GM12873 (cell line): Measurements from ENCODE around the gene SPEF2.

Source experiments
- TF ChIP-seq, protein P1 (sequence below): IDR thresholded peaks from 2 replicates; pipeline ENCODE4 v1.5.1; 2012; ENCODE audit warnings: low read depth, mild to moderate bottlenecking, moderate library complexity, low read length, control low read depth; ENCODE audit not compliant: insufficient read depth; ENCODE audit errors: missing control alignments

SPEF2 gene

GRCh38 chr5:35853631-35854030 lies 236.0 kb downstream of the SPEF2 start:
- TF ChIP-seq, protein P1, sequence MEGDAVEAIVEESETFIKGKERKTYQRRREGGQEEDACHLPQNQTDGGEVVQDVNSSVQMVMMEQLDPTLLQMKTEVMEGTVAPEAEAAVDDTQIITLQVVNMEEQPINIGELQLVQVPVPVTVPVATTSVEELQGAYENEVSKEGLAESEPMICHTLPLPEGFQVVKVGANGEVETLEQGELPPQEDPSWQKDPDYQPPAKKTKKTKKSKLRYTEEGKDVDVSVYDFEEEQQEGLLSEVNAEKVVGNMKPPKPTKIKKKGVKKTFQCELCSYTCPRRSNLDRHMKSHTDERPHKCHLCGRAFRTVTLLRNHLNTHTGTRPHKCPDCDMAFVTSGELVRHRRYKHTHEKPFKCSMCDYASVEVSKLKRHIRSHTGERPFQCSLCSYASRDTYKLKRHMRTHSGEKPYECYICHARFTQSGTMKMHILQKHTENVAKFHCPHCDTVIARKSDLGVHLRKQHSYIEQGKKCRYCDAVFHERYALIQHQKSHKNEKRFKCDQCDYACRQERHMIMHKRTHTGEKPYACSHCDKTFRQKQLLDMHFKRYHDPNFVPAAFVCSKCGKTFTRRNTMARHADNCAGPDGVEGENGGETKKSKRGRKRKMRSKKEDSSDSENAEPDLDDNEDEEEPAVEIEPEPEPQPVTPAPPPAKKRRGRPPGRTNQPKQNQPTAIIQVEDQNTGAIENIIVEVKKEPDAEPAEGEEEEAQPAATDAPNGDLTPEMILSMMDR = no peak

DNA sequence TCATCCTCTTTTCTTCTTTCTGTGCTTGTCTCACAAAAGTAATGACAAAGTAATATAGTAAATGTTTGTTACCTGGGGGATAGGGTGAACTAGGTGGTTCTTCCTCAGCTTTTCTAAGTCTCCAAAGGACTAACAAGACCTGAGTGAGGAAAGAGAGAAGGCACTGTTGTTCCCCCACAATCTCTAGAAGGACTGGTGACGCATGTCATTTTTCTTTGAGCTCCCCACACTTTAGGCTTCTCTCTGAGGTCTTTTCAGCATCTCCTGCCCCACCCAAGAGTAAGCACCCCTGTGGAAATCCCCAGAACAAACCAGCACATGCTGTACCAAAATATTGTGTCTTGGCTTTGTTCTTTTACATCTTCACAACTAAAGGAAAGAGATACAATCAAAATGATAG lies 236.6 kb downstream of the SPEF2 start:
- TF ChIP-seq, protein P1 = no peak

DNA sequence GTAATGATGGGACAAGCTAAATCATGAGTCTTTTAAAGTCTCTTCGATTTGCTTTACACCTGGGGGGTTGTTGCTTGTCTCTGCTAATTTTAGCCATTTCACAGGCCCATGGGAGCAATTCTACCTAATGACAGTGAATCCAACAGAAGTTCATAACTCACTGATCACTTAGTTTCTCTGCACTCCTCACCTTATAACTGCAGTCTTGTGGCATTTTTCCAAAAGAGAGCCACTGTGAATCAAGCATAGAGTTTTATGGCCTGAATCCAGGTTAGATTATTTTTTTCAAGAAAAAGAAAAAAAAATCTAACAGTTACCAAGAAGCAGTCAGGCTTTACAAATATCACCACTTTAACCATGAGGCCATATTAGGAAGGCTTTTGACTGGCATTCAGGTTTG lies 237.5 kb downstream of the SPEF2 start:
- TF ChIP-seq, protein P1 = no peak

- TF ChIP-seq, protein P1 = no peak
Measured at GRCh38 chr5:35856765-35857351, 239.2 kb downstream of the SPEF2 start, which contains the start of gene IL7R. Gene IL7R, plus strand, starts transcription at chr5:35856891. Its CDS starts 87 bp downstream, at chr5:35856978.

DNA sequence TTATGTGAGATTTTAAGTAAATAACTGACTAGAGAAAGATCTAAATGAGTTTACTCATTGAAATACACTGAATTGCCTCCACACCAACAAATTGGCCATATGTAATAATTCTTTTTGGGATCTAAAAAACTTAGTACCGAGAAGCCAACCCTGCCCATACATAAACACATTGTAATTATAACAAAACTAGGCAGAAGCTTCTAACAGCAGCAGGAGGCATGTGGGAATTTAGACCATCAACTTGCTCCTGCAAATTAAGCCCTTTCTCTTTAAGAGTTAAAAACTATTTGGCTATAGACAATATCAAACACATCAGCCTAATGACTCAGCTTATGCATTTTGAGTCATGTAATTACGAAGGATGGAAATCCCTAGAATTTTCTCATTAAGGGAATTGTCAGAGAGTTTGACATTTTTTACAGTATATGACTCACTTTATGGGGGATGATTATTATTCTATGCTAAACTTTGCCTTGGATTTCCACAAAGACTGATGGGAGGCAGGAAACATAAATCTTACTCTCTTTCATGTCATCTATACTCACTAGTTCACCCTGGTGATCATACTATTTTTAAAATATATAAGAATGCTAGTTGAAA lies 240.0 kb downstream of the SPEF2 start:
- TF ChIP-seq, protein P1 = no peak

DNA sequence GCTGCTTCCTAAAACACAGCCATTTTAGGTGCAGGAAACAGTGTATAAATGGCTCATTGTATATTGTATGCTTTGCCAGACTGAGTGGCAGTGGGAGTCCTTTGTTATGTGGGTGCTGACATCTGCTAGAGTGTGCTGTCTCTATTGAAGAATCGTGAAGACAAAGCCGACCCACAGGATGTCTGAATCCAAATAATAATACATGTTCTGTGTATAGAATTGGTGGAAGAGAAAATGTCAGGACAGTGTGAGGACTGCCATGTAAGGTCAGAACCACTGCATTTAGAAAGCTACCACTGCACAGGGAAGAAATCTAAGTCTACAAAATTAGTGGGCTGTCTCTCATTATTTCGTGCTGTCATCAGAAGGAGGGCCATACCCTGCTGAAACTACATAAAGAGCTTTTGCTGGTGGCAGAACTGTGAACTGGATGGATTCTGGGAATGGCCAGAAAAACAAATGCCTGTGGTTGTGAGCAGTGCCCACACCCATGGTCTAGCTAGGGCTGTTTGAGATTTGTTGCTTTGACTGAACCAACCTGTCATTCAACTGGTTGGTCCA lies 241.5 kb downstream of the SPEF2 start:
- TF ChIP-seq, protein P1 = no peak

- TF ChIP-seq, protein P1 = no peak
Measured at GRCh38 chr5:35860686-35861085, 243.0 kb downstream of the SPEF2 start.
